Adrenal gland (tissue), 5 donors: ENCODE data around the gene MEPCE.

Source experiments
- POLR2A ChIP-seq, 2 donors: fragments of 450-650 bp; IDR thresholded peaks; one replicate each; pipeline ENCODE4 v1.6.1; 2017; ENCODE audit warnings: antibody characterized with exemption in 2 of 2, mild to moderate bottlenecking in 2 of 2, moderate library complexity in 1 of 2
- TF ChIP-seq, protein P1 (sequence below), 6 experiments: fragments of 450-650 bp in 4 of 6; fragments of 200-600 bp in 2 of 6; sonication (generic) in 1 of 6; IDR thresholded peaks; 1 replicate in 5 of 6; 2 replicates in 1 of 6; pipeline versions ENCODE4 v1.5.1 to v1.8.0; 2016 to 2021; ENCODE audit warnings: antibody characterized with exemption in 6 of 6, mild to moderate bottlenecking in 2 of 6, moderate library complexity in 1 of 6
- donor health status: DM: no; HTN: no; CAD: no.

DNA sequence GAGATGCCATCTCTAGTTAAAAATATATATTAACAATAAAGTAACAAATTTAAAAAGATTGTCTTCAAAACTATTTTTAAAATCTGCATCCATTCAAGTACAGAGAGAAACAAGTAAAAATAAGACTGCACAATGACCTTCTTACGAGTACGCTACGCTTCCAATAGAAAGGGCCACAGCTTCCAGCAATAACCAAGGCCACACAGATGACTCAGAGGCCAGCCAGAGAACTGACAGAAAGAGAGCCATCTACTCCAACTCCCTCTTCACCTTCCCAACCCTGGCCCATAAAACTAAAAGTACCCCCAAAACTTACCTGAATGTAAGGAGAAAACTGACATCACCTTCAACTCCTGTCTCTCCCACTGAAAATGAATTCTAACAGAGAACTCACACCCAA, 29.6 kb upstream of the MEPCE start:
- TF ChIP-seq, protein P1, sequence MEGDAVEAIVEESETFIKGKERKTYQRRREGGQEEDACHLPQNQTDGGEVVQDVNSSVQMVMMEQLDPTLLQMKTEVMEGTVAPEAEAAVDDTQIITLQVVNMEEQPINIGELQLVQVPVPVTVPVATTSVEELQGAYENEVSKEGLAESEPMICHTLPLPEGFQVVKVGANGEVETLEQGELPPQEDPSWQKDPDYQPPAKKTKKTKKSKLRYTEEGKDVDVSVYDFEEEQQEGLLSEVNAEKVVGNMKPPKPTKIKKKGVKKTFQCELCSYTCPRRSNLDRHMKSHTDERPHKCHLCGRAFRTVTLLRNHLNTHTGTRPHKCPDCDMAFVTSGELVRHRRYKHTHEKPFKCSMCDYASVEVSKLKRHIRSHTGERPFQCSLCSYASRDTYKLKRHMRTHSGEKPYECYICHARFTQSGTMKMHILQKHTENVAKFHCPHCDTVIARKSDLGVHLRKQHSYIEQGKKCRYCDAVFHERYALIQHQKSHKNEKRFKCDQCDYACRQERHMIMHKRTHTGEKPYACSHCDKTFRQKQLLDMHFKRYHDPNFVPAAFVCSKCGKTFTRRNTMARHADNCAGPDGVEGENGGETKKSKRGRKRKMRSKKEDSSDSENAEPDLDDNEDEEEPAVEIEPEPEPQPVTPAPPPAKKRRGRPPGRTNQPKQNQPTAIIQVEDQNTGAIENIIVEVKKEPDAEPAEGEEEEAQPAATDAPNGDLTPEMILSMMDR (IDR thresholded peaks at IDR 0.05), result no peak
- TF ChIP-seq POLR2A (IDR thresholded peaks at IDR 0.05), result no peak
